OCI-LY1 (cell line): ENCODE results near the gene SYTL4.

ENCODE experiments used
- CTCF ChIP-seq: fragments of 200-600 bp; sonication (generic), shearing (Covaris generic); IDR thresholded peaks from 2 replicates; pipeline ENCODE4 v1.5.1; 2017; ENCODE audit warnings: mild to moderate bottlenecking, antibody characterized with exemption, low read length, moderate library complexity, mixed read lengths
- EZH2 ChIP-seq: fragments of 200-600 bp; sonication (generic), shearing (Covaris generic); IDR thresholded peaks from 2 replicates; pipeline ENCODE4 v1.8.0; 2017; ENCODE audit warnings: borderline replicate concordance, mixed run types, mild to moderate bottlenecking, antibody characterized with exemption, low read length, moderate library complexity, mixed read lengths

GRCh38 chrX:100680756-100681155 is 51.2 kb downstream of the SYTL4 start:
- TF ChIP-seq CTCF = no peak
- no peak for TF ChIP-seq EZH2
